ENCODE results near the gene SARNP. TPM values are rescaled to one million over a fixed set of nuclear protein-coding genes. Genes with fewer than 3 reads are reported as not detected.

SARNP gene
- total RNA-seq, 1 donor from 2014 or later: 51.6 TPM

Small RNA genes within 50 kb of the gene (small RNA-seq; reads per million reads assigned to genes)
- gene AC009779.1 (ENCODE audit: low replicate concordance): not detected
- gene RF00017 (ENCODE audit: low replicate concordance): not detected

Other genes with a start within 250 kb of the SARNP start
- not detected for gene OR2AP1, start 245.3 kb downstream of the SARNP start, total RNA-seq
- not detected for gene OR10P1, start 180.8 kb downstream of the SARNP start, total RNA-seq
- 278 TPM for gene ITGA7, start 109.8 kb downstream of the SARNP start, total RNA-seq
- gene BLOC1S1, start 101.7 kb downstream of the SARNP start, total RNA-seq: 78.9 TPM
- gene RDH5, start 97.3 kb downstream of the SARNP start, total RNA-seq: 18.8 TPM
- gene CD63, start 88.7 kb downstream of the SARNP start, total RNA-seq: 710 TPM
- 4.5 TPM for gene GDF11, start 74.6 kb downstream of the SARNP start, total RNA-seq
- gene ORMDL2, start 317 bp upstream of the SARNP start, total RNA-seq: 5.4 TPM
- 37.4 TPM for gene DNAJC14, start 11.9 kb upstream of the SARNP start, total RNA-seq
- 1.5 TPM for gene MMP19, start 25.2 kb upstream of the SARNP start, total RNA-seq
- gene PYM1, start 110.2 kb upstream of the SARNP start, total RNA-seq: 15.5 TPM
- gene DGKA, start 113.4 kb upstream of the SARNP start, total RNA-seq: 50.5 TPM
- gene PMEL, start 148.3 kb upstream of the SARNP start, total RNA-seq: 2.1 TPM
- gene CDK2, start 149.1 kb upstream of the SARNP start, total RNA-seq: 14.0 TPM
- 77.1 TPM for gene RAB5B, start 156.4 kb upstream of the SARNP start, total RNA-seq
- gene SUOX, start 179.6 kb upstream of the SARNP start, total RNA-seq: 11.1 TPM
- gene IKZF4, start 203.3 kb upstream of the SARNP start, total RNA-seq: 7.3 TPM
- gene RPS26, start 224.2 kb upstream of the SARNP start, total RNA-seq: 541 TPM

Measured in tongue (tissue), 2 donors.